DOHH2 (cell line): ENCODE data around the gene SLCO2A1.

Experiments used
- H3F3A ChIP-seq: fragments of 200-600 bp; sonication (generic), shearing (Covaris generic); 2 replicates; pipeline ENCODE4 v1.6.0; 2016; ENCODE audit warnings: antibody characterized with exemption, mild to moderate bottlenecking; ENCODE audit not compliant: control insufficient read depth, insufficient read depth
- H3K27ac ChIP-seq: fragments of 200-600 bp; sonication (generic); 2 replicates; pipeline ENCODE4 v1.5.1; 2014; ENCODE audit warnings: low read depth, mild to moderate bottlenecking, low read length, moderate library complexity
- H3K27me3 ChIP-seq: fragments of 200-600 bp; sonication (generic); 2 replicates; pipeline ENCODE4 v1.6.1; 2014; ENCODE audit warnings: mild to moderate bottlenecking, low read length, mixed read lengths; ENCODE audit not compliant: control insufficient read depth
- H3K36me3 ChIP-seq: fragments of 200-600 bp; sonication (generic); 2 replicates; pipeline ENCODE4 v1.6.1; 2014; ENCODE audit warnings: mild to moderate bottlenecking, low read length, moderate library complexity, mixed read lengths; ENCODE audit not compliant: control insufficient read depth
- H3K4me1 ChIP-seq: fragments of 200-600 bp; sonication (generic); 2 replicates; pipeline ENCODE4 v1.6.1; 2014; ENCODE audit warnings: mild to moderate bottlenecking, low read length, mixed read lengths; ENCODE audit not compliant: control insufficient read depth
- H3K4me2 ChIP-seq: fragments of 200-600 bp; sonication (generic); 2 replicates; pipeline ENCODE4 v1.6.0; 2014; ENCODE audit warnings: mild to moderate bottlenecking, low read length, moderate library complexity
- H3K4me3 ChIP-seq: fragments of 200-600 bp; sonication (generic); 2 replicates; pipeline ENCODE4 v1.5.1; 2014; ENCODE audit warnings: mild to moderate bottlenecking, low read length, mixed read lengths
- H3K79me2 ChIP-seq: fragments of 200-600 bp; sonication (generic); 2 replicates; pipeline ENCODE4 v1.6.1; 2014; ENCODE audit warnings: mild to moderate bottlenecking, low read length, mixed read lengths; ENCODE audit not compliant: control insufficient read depth
- H3K9me2 ChIP-seq: fragments of 200-600 bp; sonication (generic); replicated peaks from 2 replicates; pipeline ENCODE4 v1.6.1; 2014; ENCODE audit warnings: mild to moderate bottlenecking, low read length, mixed read lengths; ENCODE audit not compliant: control insufficient read depth
- H3K9me3 ChIP-seq: fragments of 200-600 bp; sonication (generic); 2 replicates; pipeline ENCODE4 v1.6.1; 2014; ENCODE audit warnings: antibody characterized with exemption, low read length, mixed read lengths; ENCODE audit not compliant: control insufficient read depth, insufficient read depth
- H4K20me1 ChIP-seq: fragments of 200-600 bp; sonication (generic); 2 replicates; pipeline ENCODE4 v1.6.0; 2014; ENCODE audit warnings: low read depth, mild to moderate bottlenecking, antibody characterized with exemption, low read length, moderate library complexity; ENCODE audit not compliant: control insufficient read depth, insufficient read depth
- CTCF ChIP-seq: fragments of 200-600 bp; sonication (generic); IDR thresholded peaks from one replicate; pipeline ENCODE4 v1.5.1; 2014; ENCODE audit warnings: antibody characterized with exemption, mild to moderate bottlenecking, low read depth, low read length; ENCODE audit not compliant: poor library complexity, severe bottlenecking
- EZH2phosphoT487 ChIP-seq: fragments of 200-600 bp; sonication (generic); IDR thresholded peaks from 2 replicates; pipeline ENCODE4 v1.6.1; 2017; ENCODE audit warnings: borderline replicate concordance, mild to moderate bottlenecking, antibody characterized with exemption, low read length, moderate library complexity, mixed read lengths

SLCO2A1 gene

GRCh38 chr3:133901847-133902246 is 127.9 kb downstream of the SLCO2A1 start:
- Histone ChIP-seq H3K4me2 (no peak overlapping the region), H3K9me2 (no peaks in the 10 kb centered on the region), H3K27me3 (peaks cover 13% of the 10 kb centered on the region; the same call in 1 of the 2 replicates), H3K36me3 (no peaks in the 10 kb centered on the region), H4K20me1 (no peaks in the 10 kb centered on the region), H3F3A (no peaks in the 10 kb centered on the region), H3K4me3 (no peak overlapping the region), H3K9me3 (no peaks in the 10 kb centered on the region), H3K79me2 (no peaks in the 10 kb centered on the region), H3K4me1 (no peaks in the 10 kb centered on the region), H3K27ac (no peak overlapping the region)
- TF ChIP-seq CTCF (no peak), EZH2phosphoT487 (no peak)

- H3K4me3 ChIP-seq = no peak overlapping the region
- TF ChIP-seq CTCF (no peak), EZH2phosphoT487 (no peak)
- no peaks in the 10 kb centered on the region for H3F3A ChIP-seq
- no peak overlapping the region for H3K27ac ChIP-seq
- peaks cover 13% of the 10 kb centered on the region; the same call in 1 of the 2 replicates for H3K27me3 ChIP-seq
- no peaks in the 10 kb centered on the region for H3K4me1 ChIP-seq
- H4K20me1 ChIP-seq = no peaks in the 10 kb centered on the region
- no peaks in the 10 kb centered on the region for H3K79me2 ChIP-seq
- no peaks in the 10 kb centered on the region for H3K9me3 ChIP-seq
- H3K4me2 ChIP-seq = no peak overlapping the region
- H3K36me3 ChIP-seq = no peaks in the 10 kb centered on the region
- H3K9me2 ChIP-seq = no peaks in the 10 kb centered on the region
Observed at GRCh38 chr3:133901083-133901482, 128.6 kb downstream of the SLCO2A1 start.

GRCh38 chr3:133899311-133899710 is 130.4 kb downstream of the SLCO2A1 start:
- H3K79me2 ChIP-seq = no peaks in the 10 kb centered on the region
- no peak overlapping the region for H3K27ac ChIP-seq
- H3K4me1 ChIP-seq = no peaks in the 10 kb centered on the region
- H3K9me2 ChIP-seq = no peaks in the 10 kb centered on the region
- TF ChIP-seq CTCF (no peak), EZH2phosphoT487 (no peak)
- H3F3A ChIP-seq = no peaks in the 10 kb centered on the region
- peaks cover 12% of the 10 kb centered on the region for H3K27me3 ChIP-seq
- no peak overlapping the region for H3K4me2 ChIP-seq
- H3K9me3 ChIP-seq = no peaks in the 10 kb centered on the region
- H4K20me1 ChIP-seq = no peaks in the 10 kb centered on the region
- no peaks in the 10 kb centered on the region for H3K36me3 ChIP-seq
- H3K4me3 ChIP-seq = no peak overlapping the region

GRCh38 chr3:133897547-133897946 is 132.2 kb downstream of the SLCO2A1 start:
- Histone ChIP-seq H3K36me3 (no peaks in the 10 kb centered on the region), H3K4me3 (no peak overlapping the region), H3K79me2 (no peaks in the 10 kb centered on the region), H3K27ac (no peak overlapping the region), H3F3A (no peaks in the 10 kb centered on the region), H3K4me1 (no peaks in the 10 kb centered on the region), H4K20me1 (no peaks in the 10 kb centered on the region), H3K9me2 (no peaks in the 10 kb centered on the region), H3K27me3 (peaks cover 14% of the 10 kb centered on the region), H3K4me2 (no peak overlapping the region), H3K9me3 (no peaks in the 10 kb centered on the region)
- TF ChIP-seq EZH2phosphoT487 = no peak
- no peak for TF ChIP-seq CTCF
